Measurements from ENCODE around the gene CTDNEP1. TPM values are rescaled to one million over a fixed set of nuclear protein-coding genes. Genes with fewer than 3 reads are reported as not detected.

The CTDNEP1 gene
- total and polyA plus RNA-seq, 7 experiments from 2014 or later: 38.3 to 173 (median 120) TPM

- Mint-ChIP-seq H3K9me3 (peaks cover 0 to 2% (median 0%) of the 10 kb centered on the region in 11 donors), H3K4me3 (peak overlapping the region in 1 of 10 donors; percentile 8), H3K27ac (peak overlapping the region in 4 of 9 donors; percentile 49 to 92 (median 68)), H3K4me1 (peaks cover 24 to 41% (median 36%) of the 10 kb centered on the region in 7 donors), H3K27me3 (no peaks in the 10 kb centered on the region), H3K36me3 (peaks cover 0 to 17% (median 3%) of the 10 kb centered on the region in 5 donors)
- ATAC-seq (no peak), DNase-seq (no peak)
- H3K27me3 ChIP-seq (ENCODE audit: control insufficient read depth in 2 of 2, insufficient read depth in 2 of 2, low read length in 2 of 2): no peaks in the 10 kb centered on the region
- peaks cover 4 to 59% (median 6%) of the 10 kb centered on the region in 3 experiments for H3K36me3 ChIP-seq (ENCODE audit: control insufficient read depth in 2 of 3, insufficient read depth in 3 of 3, low read length in 3 of 3)
- ChIA-PET POLR2A (interaction anchor here (0.7 to 13.7 kb wide), 3 partner anchors 14 to 114 kb away, joined by 3 to 265 read pairs (median 3); partner anchors contain the start of genes DVL2, GABARAP and PHF23), CTCF (interaction anchor here (1.3 to 3.1 kb wide), 4 partner anchors 12 to 19 kb away, joined by 4 to 9 read pairs (median 6); partner anchors contain the start of genes DVL2, GABARAP and PHF23)
- intact Hi-C loops (cut with micrococcal nuclease): no loop called here
- H3K4me3 ChIP-seq (ENCODE audit: low read length): no peak overlapping the region
- H3K4me1 ChIP-seq (ENCODE audit: control insufficient read depth in 2 of 2, insufficient read depth in 2 of 2, low read length in 2 of 2): peaks cover 21 to 28% of the 10 kb centered on the region in 2 donors
- no peak overlapping the region for H3K27ac ChIP-seq (ENCODE audit: low read depth, low read length)
- no peaks in the 10 kb centered on the region for H3K9me3 ChIP-seq (ENCODE audit: control insufficient read depth in 2 of 3, low read length in 3 of 3)
These were observed 29.2 kb downstream of the CTDNEP1 start for GRCh38 chr17:7222093-7222971.

GRCh38 chr17:7221278-7222092 lies 30.0 kb downstream of the CTDNEP1 start:
- ChIA-PET POLR2A (interaction anchor here (0.7 to 13.7 kb wide), 7 partner anchors 15 to 108 kb away, joined by 3 to 265 read pairs (median 4); partner anchors contain the start of genes CTDNEP1, DVL2, ELP5 and GABARAP), CTCF (interaction anchor here (0.6 to 3.1 kb wide), 9 partner anchors 13 to 466 kb away, joined by 3 to 22 read pairs (median 4); partner anchors contain the start of genes DVL2, GABARAP, PHF23 and TP53)
- Mint-ChIP-seq H3K36me3 (peaks cover 0 to 16% (median 3%) of the 10 kb centered on the region in 5 donors), H3K4me3 (peak overlapping the region; percentile 88 to 95 (median 90)), H3K27me3 (no peaks in the 10 kb centered on the region), H3K27ac (peak overlapping the region in 8 of 9 donors; percentile 89 to 98 (median 92)), H3K4me1 (peaks cover 26 to 46% (median 40%) of the 10 kb centered on the region in 7 donors), H3K9me3 (peaks cover 0 to 2% (median 0%) of the 10 kb centered on the region in 11 donors)
- no peak for DNase-seq
- H3K36me3 ChIP-seq (ENCODE audit: control insufficient read depth in 2 of 3, insufficient read depth in 3 of 3, low read length in 3 of 3): peaks cover 0 to 50% (median 4%) of the 10 kb centered on the region in 3 experiments
- no peaks in the 10 kb centered on the region for H3K27me3 ChIP-seq (ENCODE audit: control insufficient read depth in 2 of 2, insufficient read depth in 2 of 2, low read length in 2 of 2)
- peak overlapping the region; percentile 75 for H3K27ac ChIP-seq (ENCODE audit: low read depth, low read length)
- H3K9me3 ChIP-seq (ENCODE audit: control insufficient read depth in 2 of 3, low read length in 3 of 3): no peaks in the 10 kb centered on the region
- no peak overlapping the region for H3K4me3 ChIP-seq (ENCODE audit: low read length)
- intact Hi-C loops (cut with micrococcal nuclease): loop anchor here (1.0 kb wide), 2 partner anchors 13 to 75 kb away; partner anchors contain the start of gene DVL2 (in 1 of the 2)
- no peak for ATAC-seq
- peaks cover 21 to 34% of the 10 kb centered on the region in 2 donors for H3K4me1 ChIP-seq (ENCODE audit: control insufficient read depth in 2 of 2, insufficient read depth in 2 of 2, low read length in 2 of 2)

- H3K27ac ChIP-seq (ENCODE audit: low read depth, low read length): peak overlapping the region; percentile 75
- ChIA-PET CTCF (interaction anchor here (0.6 to 3.1 kb wide), 11 partner anchors 14 to 466 kb away, joined by 3 to 22 read pairs (median 4); partner anchors contain the start of genes DVL2, GABARAP, PHF23 and TP53), POLR2A (interaction anchor here (0.6 to 13.7 kb wide), 8 partner anchors 16 to 1163 kb away, joined by 3 to 265 read pairs (median 4); partner anchors contain the start of genes CTDNEP1, DVL2, ELP5 and GABARAP)
- no peaks in the 10 kb centered on the region for H3K27me3 ChIP-seq (ENCODE audit: control insufficient read depth in 2 of 2, insufficient read depth in 2 of 2, low read length in 2 of 2)
- Mint-ChIP-seq H3K4me1 (peaks cover 34 to 53% (median 47%) of the 10 kb centered on the region in 7 donors), H3K36me3 (peaks cover 0 to 14% (median 3%) of the 10 kb centered on the region in 5 donors), H3K4me3 (peak overlapping the region; percentile 88 to 95 (median 90)), H3K9me3 (peaks cover 0 to 2% (median 0%) of the 10 kb centered on the region in 11 donors), H3K27ac (peak overlapping the region; percentile 68 to 98 (median 91)), H3K27me3 (no peaks in the 10 kb centered on the region)
- H3K36me3 ChIP-seq (ENCODE audit: control insufficient read depth in 2 of 3, insufficient read depth in 3 of 3, low read length in 3 of 3): peaks cover 0 to 43% (median 4%) of the 10 kb centered on the region in 3 experiments
- DNase-seq (peak in 7 of 9 donors; percentile 47 to 67 (median 57)), ATAC-seq (peak; percentile 64)
- H3K4me3 ChIP-seq (ENCODE audit: low read length): peak overlapping the region; percentile 73
- peaks cover 21 to 41% of the 10 kb centered on the region in 2 donors for H3K4me1 ChIP-seq (ENCODE audit: control insufficient read depth in 2 of 2, insufficient read depth in 2 of 2, low read length in 2 of 2)
- no peaks in the 10 kb centered on the region for H3K9me3 ChIP-seq (ENCODE audit: control insufficient read depth in 2 of 3, low read length in 3 of 3)
- intact Hi-C loops (cut with micrococcal nuclease): loop anchor here (1.0 kb wide), 2 partner anchors 14 to 76 kb away; partner anchors contain the start of gene DVL2 (in 1 of the 2)
These were observed 30.8 kb downstream of the CTDNEP1 start for GRCh38 chr17:7220593-7221277.

- Histone ChIP-seq H3K36me3 (ENCODE audit: control insufficient read depth in 2 of 3, insufficient read depth in 3 of 3, low read length in 3 of 3) (peaks cover 0 to 35% (median 4%) of the 10 kb centered on the region in 3 experiments), H3K9me3 (ENCODE audit: control insufficient read depth in 2 of 3, low read length in 3 of 3) (no peaks in the 10 kb centered on the region), H3K4me3 (ENCODE audit: low read length) (peak within 1 kb of the TSS; percentile 73), H3K4me1 (ENCODE audit: control insufficient read depth in 2 of 2, insufficient read depth in 2 of 2, low read length in 2 of 2) (peaks cover 25 to 47% of the 10 kb centered on the region in 2 donors), H3K27me3 (ENCODE audit: control insufficient read depth in 2 of 2, insufficient read depth in 2 of 2, low read length in 2 of 2) (no peaks in the 10 kb centered on the region), H3K27ac (ENCODE audit: low read depth, low read length) (peak within 1 kb of the TSS; percentile 75)
- Mint-ChIP-seq H3K4me1 (peaks cover 35 to 61% (median 55%) of the 10 kb centered on the region in 7 donors), H3K4me3 (peak within 1 kb of the TSS; percentile 88 to 95 (median 91)), H3K36me3 (peaks cover 0 to 14% (median 3%) of the 10 kb centered on the region in 5 donors), H3K27me3 (no peaks in the 10 kb centered on the region), H3K9me3 (peaks cover 0 to 2% (median 0%) of the 10 kb centered on the region in 11 donors), H3K27ac (peak within 1 kb of the TSS; percentile 81 to 98 (median 96))
- CTCF ChIA-PET: interaction anchor here (0.5 to 3.1 kb wide), 9 partner anchors 15 to 467 kb away, joined by 3 to 22 read pairs (median 3); partner anchors contain the start of genes DVL2, GABARAP, NEURL4 and PHF23
- DNase-seq (peak; percentile 45 to 87 (median 56)), ATAC-seq (peak; percentile 76)
- POLR2A ChIA-PET: interaction anchor here (0.6 to 13.7 kb wide), 10 partner anchors 8 to 1164 kb away, joined by 3 to 265 read pairs (median 6); partner anchors contain the start of genes CTDNEP1, DVL2, ELP5 and GABARAP
- intact Hi-C loops (cut with micrococcal nuclease): loop anchor here (1.0 to 10.0 kb wide), 7 partner anchors 14 to 625 kb away; partner anchors contain the start of genes C17orf100 (in 1 of the 2), DVL2 (in 1 of the 2), ELP5 (in 1 of the 2) and KDM6B (in 1 of the 2)
These were observed 31.5 kb downstream of the CTDNEP1 start, which contains the start of the genes ACADVL and DLG4 for GRCh38 chr17:7219812-7220592. ACADVL (plus strand) TSS chr17:7219938; CDS start chr17:7219985, 47 bp downstream. DLG4 (minus strand) TSS chr17:7219836.

Data from naive thymus-derived CD4-positive, alpha-beta T cell (primary cell).